Measurements from ENCODE around the gene HAT1. TPM values are rescaled to one million over a fixed set of nuclear protein-coding genes. Genes with fewer than 3 reads are reported as not detected.

The HAT1 gene
- total RNA-seq, 4 donors from 2014 or later, result 21.8 to 39.4 (median 24.6) TPM

- 92% methylated on average over 3 of the region's 3 CpGs for WGBS
- Histone ChIP-seq H3K4me1 (no peaks in the 10 kb centered on the region), H3K4me3 (no peak overlapping the region), H3K27me3 (no peaks in the 10 kb centered on the region), H3K36me3 (no peaks in the 10 kb centered on the region), H3K27ac (replicated peaks in 1 of 4) (no peak overlapping the region), H3K9me3 (no peaks in the 10 kb centered on the region)
- no peak for TF ChIP-seq POLR2AphosphoS5 (IDR thresholded peaks at IDR 0.05)
- TF ChIP-seq EP300 (IDR thresholded peaks at IDR 0.05), result no peak
- no peak for TF ChIP-seq CTCF (IDR thresholded peaks at IDR 0.05)
- no peak for TF ChIP-seq POLR2A (IDR thresholded peaks at IDR 0.05; ENCODE audit: low read depth)
- DNase-seq (ENCODE audit: extremely low spot score), result no peak
- intact Hi-C loops (cut with DNase I), result no loop called here
These were observed 13.0 kb upstream of the HAT1 start for GRCh38 chr2:171909266-171909665.

GRCh38 chr2:171910494-171910893 is 11.8 kb upstream of the HAT1 start:
- 57% methylated on average over 1 of the region's 1 CpG for WGBS
- H3K27ac ChIP-seq (replicated peaks in 1 of 4), result no peak overlapping the region
- no peaks in the 10 kb centered on the region for H3K9me3 ChIP-seq
- no peaks in the 10 kb centered on the region for H3K27me3 ChIP-seq
- no peaks in the 10 kb centered on the region for H3K4me1 ChIP-seq
- TF ChIP-seq POLR2AphosphoS5 (IDR thresholded peaks at IDR 0.05), result no peak
- H3K36me3 ChIP-seq, result no peaks in the 10 kb centered on the region
- intact Hi-C loops (cut with DNase I), result no loop called here
- no peak for DNase-seq (ENCODE audit: extremely low spot score)
- H3K4me3 ChIP-seq, result no peak overlapping the region

GRCh38 chr2:171913517-171913916 is 8.7 kb upstream of the HAT1 start:
- H3K4me3 ChIP-seq, result no peak overlapping the region
- DNase-seq (ENCODE audit: extremely low spot score), result no peak
- H3K9me3 ChIP-seq, result no peaks in the 10 kb centered on the region
- H3K4me1 ChIP-seq, result no peaks in the 10 kb centered on the region
- H3K36me3 ChIP-seq, result no peaks in the 10 kb centered on the region
- intact Hi-C loops (cut with DNase I), result no loop called here
- no peak for TF ChIP-seq EP300 (IDR thresholded peaks at IDR 0.05)
- H3K27me3 ChIP-seq, result no peaks in the 10 kb centered on the region
- WGBS, result 78% methylated on average over 3 of the region's 3 CpGs
- H3K27ac ChIP-seq (replicated peaks in 1 of 4), result no peak overlapping the region

GRCh38 chr2:171919453-171919852 is 2.8 kb upstream of the HAT1 start:
- no peak for DNase-seq (ENCODE audit: extremely low spot score)
- H3K4me3 ChIP-seq, result no peak overlapping the region
- intact Hi-C loops (cut with DNase I), result no loop called here
- H3K27me3 ChIP-seq, result no peaks in the 10 kb centered on the region
- H3K27ac ChIP-seq (replicated peaks in 1 of 4), result no peak overlapping the region
- TF ChIP-seq EP300 (IDR thresholded peaks at IDR 0.05), result no peak
- TF ChIP-seq CTCF (IDR thresholded peaks at IDR 0.05), result no peak
- no peak for TF ChIP-seq POLR2A (IDR thresholded peaks at IDR 0.05; ENCODE audit: low read depth)
- no peak for TF ChIP-seq POLR2AphosphoS5 (IDR thresholded peaks at IDR 0.05)
- WGBS, result 97% methylated on average over 2 of the region's 2 CpGs
- H3K9me3 ChIP-seq, result no peaks in the 10 kb centered on the region
- no peaks in the 10 kb centered on the region for H3K36me3 ChIP-seq
- peaks cover 17 to 22% (median 21%) of the 10 kb centered on the region in 4 donors for H3K4me1 ChIP-seq

GRCh38 chr2:171921970-171922229 is 361 bp upstream of the HAT1 start:
- Histone ChIP-seq H3K4me3 (peak overlapping the region; percentile 76 to 92 (median 84)), H3K9me3 (no peaks in the 10 kb centered on the region), H3K27me3 (no peaks in the 10 kb centered on the region), H3K36me3 (peaks cover 0 to 12% (median 9%) of the 10 kb centered on the region in 4 donors), H3K4me1 (peaks cover 17 to 33% (median 30%) of the 10 kb centered on the region in 4 donors), H3K27ac (replicated peaks in 1 of 4) (peak overlapping the region; percentile 94 to 99 (median 94))
- WGBS, result 20% methylated on average over 3 of the region's 5 CpGs
- TF ChIP-seq POLR2AphosphoS5 (IDR thresholded peaks at IDR 0.05) (no peak), CTCF (IDR thresholded peaks at IDR 0.05) (no peak), EP300 (IDR thresholded peaks at IDR 0.05) (no peak), POLR2A (IDR thresholded peaks at IDR 0.05; ENCODE audit: low read depth) (no peak)
- intact Hi-C loops (cut with DNase I), result loop anchor here (1.0 to 10.0 kb wide), 3 partner anchors 28 to 107 kb away; partner anchors contain the start of gene SLC25A12
- DNase-seq (ENCODE audit: extremely low spot score), result no peak

- peak overlapping the region; percentile 94 to 99 (median 94) for H3K27ac ChIP-seq (replicated peaks in 1 of 4)
- no peaks in the 10 kb centered on the region for H3K27me3 ChIP-seq
- DNase-seq (ENCODE audit: extremely low spot score), result no peak
- no peaks in the 10 kb centered on the region for H3K9me3 ChIP-seq
- TF ChIP-seq POLR2A (IDR thresholded peaks at IDR 0.05; ENCODE audit: low read depth) (no peak), POLR2AphosphoS5 (IDR thresholded peaks at IDR 0.05) (no peak), EP300 (IDR thresholded peaks at IDR 0.05) (no peak), CTCF (IDR thresholded peaks at IDR 0.05) (no peak)
- peak overlapping the region; percentile 76 to 92 (median 84) for H3K4me3 ChIP-seq
- H3K36me3 ChIP-seq, result peaks cover 0 to 23% (median 18%) of the 10 kb centered on the region in 4 donors
- intact Hi-C loops (cut with DNase I), result loop anchor here (5.0 to 10.0 kb wide), 2 partner anchors 41 to 108 kb away; no protein-coding TSS in a partner anchor
- H3K4me1 ChIP-seq, result peaks cover 17 to 36% (median 30%) of the 10 kb centered on the region in 4 donors
- WGBS, result 23% methylated on average over 13 of the region's 13 CpGs
These were observed 945 bp downstream of the HAT1 start for GRCh38 chr2:171923206-171923605.
